MM.1S (cell line): ENCODE results near the gene WSB2.
"Not testable (repeated sequence)": the region's sequence is repeated elsewhere in the genome, so short reads cannot be mapped to it uniquely, and the experiment has no call there.

Experiments used
- DNase-seq: peaks from one replicate; pipeline ENCODE4 v3.0.0-alpha.2; 2015
- H2AFZ ChIP-seq: fragments of 300-600 bp; sonication (generic); 2 replicates; pipeline ENCODE4 v1.6.0; 2016; ENCODE audit warnings: antibody characterized with exemption, low read length
- H3F3A ChIP-seq: fragments of 300-600 bp; sonication (generic); 2 replicates; pipeline ENCODE4 v1.6.1; 2016; ENCODE audit warnings: mild to moderate bottlenecking, antibody characterized with exemption, low read length, moderate library complexity, mixed read lengths; ENCODE audit not compliant: insufficient read depth
- H3K27ac ChIP-seq: fragments of 300-600 bp; sonication (generic); 2 replicates; pipeline ENCODE4 v1.5.1; 2016; ENCODE audit warnings: mild to moderate bottlenecking, low read length
- H3K27me3 ChIP-seq: fragments of 300-600 bp; sonication (generic); replicated peaks from 2 replicates; pipeline ENCODE4 v1.6.0; 2016; ENCODE audit warnings: low read length; ENCODE audit not compliant: insufficient read depth
- H3K36me3 ChIP-seq: fragments of 300-600 bp; sonication (generic); replicated peaks from 2 replicates; pipeline ENCODE4 v1.6.1; 2016; ENCODE audit warnings: mild to moderate bottlenecking, low read length, mixed read lengths; ENCODE audit not compliant: insufficient read depth
- H3K4me1 ChIP-seq: fragments of 300-600 bp; sonication (generic); 2 replicates; pipeline ENCODE4 v1.6.1; 2016; ENCODE audit warnings: low read length, mixed read lengths
- H3K4me2 ChIP-seq: fragments of 300-600 bp; sonication (generic); 2 replicates; pipeline ENCODE4 v1.6.0; 2016; ENCODE audit warnings: low read depth, low read length
- H3K4me3 ChIP-seq: fragments of 300-600 bp; sonication (generic); 2 replicates; pipeline ENCODE4 v1.5.1; 2016; ENCODE audit warnings: low read length, mixed read lengths
- H3K79me2 ChIP-seq: fragments of 300-600 bp; sonication (generic); 2 replicates; pipeline ENCODE4 v1.6.1; 2016; ENCODE audit warnings: mixed run types, low read length, mixed read lengths
- H3K9ac ChIP-seq: fragments of 300-600 bp; sonication (generic); 2 replicates; pipeline ENCODE4 v1.6.1; 2016; ENCODE audit warnings: low read length, mixed read lengths
- H3K9me2 ChIP-seq: fragments of 300-600 bp; sonication (generic); replicated peaks from 2 replicates; pipeline ENCODE4 v1.6.1; 2016; ENCODE audit warnings: mild to moderate bottlenecking, low read length, mixed read lengths; ENCODE audit not compliant: insufficient read depth
- H3K9me3 ChIP-seq: fragments of 300-600 bp; sonication (generic); replicated peaks from 2 replicates; pipeline ENCODE4 v1.6.1; 2016; ENCODE audit warnings: mild to moderate bottlenecking, low read length, mixed read lengths; ENCODE audit not compliant: insufficient read depth
- H4K20me1 ChIP-seq: fragments of 300-600 bp; sonication (generic); 2 replicates; pipeline ENCODE4 v1.6.1; 2016; ENCODE audit warnings: mild to moderate bottlenecking, low read length, moderate library complexity, mixed read lengths; ENCODE audit not compliant: insufficient read depth
- CTCF ChIP-seq: fragments of 300-600 bp; sonication (generic); IDR thresholded peaks from 2 replicates; pipeline ENCODE4 v1.5.1; 2016; ENCODE audit warnings: antibody characterized with exemption, low read length, mixed read lengths
- EZH2 ChIP-seq: fragments of 300-600 bp; sonication (generic); optimal IDR thresholded peaks from 2 replicates; pipeline ENCODE3; 2017; ENCODE audit warnings: low read depth, mild to moderate bottlenecking, antibody characterized with exemption, low read length, mixed read lengths
- EZH2phosphoT487 ChIP-seq: fragments of 300-600 bp; sonication (generic); IDR thresholded peaks from 2 replicates; pipeline ENCODE4 v1.6.1; 2018; ENCODE audit warnings: antibody characterized with exemption, low read length

Gene WSB2

GRCh38 chr12:118013283-118013682, 47.7 kb downstream of the WSB2 start:
- Histone ChIP-seq H4K20me1 (no peaks in the 10 kb centered on the region), H3K27ac (no peak overlapping the region), H3K4me1 (no peaks in the 10 kb centered on the region), H3K9me2 (no peaks in the 10 kb centered on the region), H3K4me3 (no peak overlapping the region), H3K9ac (no peak overlapping the region), H3K36me3 (no peaks in the 10 kb centered on the region), H3K79me2 (peaks cover 16% of the 10 kb centered on the region), H3K4me2 (no peak overlapping the region), H3K9me3 (no peaks in the 10 kb centered on the region), H3K27me3 (no peaks in the 10 kb centered on the region), H3F3A (no peaks in the 10 kb centered on the region), H2AFZ (no peak overlapping the region)
- no peak for DNase-seq
- no peak for TF ChIP-seq EZH2
- no peak for TF ChIP-seq CTCF
- no peak for TF ChIP-seq EZH2phosphoT487

- no peak for DNase-seq
- no peak overlapping the region for H3K9ac ChIP-seq
- no peaks in the 10 kb centered on the region for H3K36me3 ChIP-seq
- no peak overlapping the region for H2AFZ ChIP-seq
- no peaks in the 10 kb centered on the region for H3K4me1 ChIP-seq
- H3K4me3 ChIP-seq: no peak overlapping the region
- H3K9me3 ChIP-seq: no peaks in the 10 kb centered on the region
- H3K79me2 ChIP-seq: peaks cover 3% of the 10 kb centered on the region
- H3K4me2 ChIP-seq: no peak overlapping the region
- no peaks in the 10 kb centered on the region for H3K27me3 ChIP-seq
- H4K20me1 ChIP-seq: no peaks in the 10 kb centered on the region
- no peaks in the 10 kb centered on the region for H3K9me2 ChIP-seq
- H3F3A ChIP-seq: no peaks in the 10 kb centered on the region
- TF ChIP-seq EZH2phosphoT487 (no peak), CTCF (no peak), EZH2 (no peak)
- no peak overlapping the region for H3K27ac ChIP-seq
Observed at GRCh38 chr12:118011961-118012360, 49.0 kb downstream of the WSB2 start.

- Histone ChIP-seq H2AFZ (no peak overlapping the region), H4K20me1 (no peaks in the 10 kb centered on the region), H3K36me3 (no peaks in the 10 kb centered on the region), H3K27ac (no peak overlapping the region), H3K9ac (no peak overlapping the region), H3K4me2 (no peak overlapping the region), H3K27me3 (no peaks in the 10 kb centered on the region), H3K9me3 (no peaks in the 10 kb centered on the region), H3K9me2 (no peaks in the 10 kb centered on the region), H3K4me3 (no peak overlapping the region), H3K79me2 (no peaks in the 10 kb centered on the region), H3F3A (no peaks in the 10 kb centered on the region), H3K4me1 (no peaks in the 10 kb centered on the region)
- no peak for DNase-seq
- TF ChIP-seq EZH2 (no peak), EZH2phosphoT487 (no peak), CTCF (no peak)
Observed at GRCh38 chr12:118011377-118011776, 49.6 kb downstream of the WSB2 start.

GRCh38 chr12:118010903-118011302, 50.1 kb downstream of the WSB2 start:
- Histone ChIP-seq H3K9ac (no peak overlapping the region), H3F3A (no peaks in the 10 kb centered on the region), H3K27me3 (no peaks in the 10 kb centered on the region), H2AFZ (no peak overlapping the region), H3K36me3 (no peaks in the 10 kb centered on the region), H3K27ac (no peak overlapping the region), H3K9me3 (no peaks in the 10 kb centered on the region), H3K79me2 (no peaks in the 10 kb centered on the region), H3K4me1 (no peaks in the 10 kb centered on the region), H4K20me1 (no peaks in the 10 kb centered on the region), H3K4me3 (no peak overlapping the region), H3K9me2 (no peaks in the 10 kb centered on the region), H3K4me2 (no peak overlapping the region)
- DNase-seq: no peak
- TF ChIP-seq EZH2phosphoT487 (no peak), EZH2 (no peak), CTCF (no peak)

GRCh38 chr12:117999806-118000205, 61.2 kb downstream of the WSB2 start:
- H3K27ac ChIP-seq, H3K27me3 ChIP-seq, H4K20me1 ChIP-seq, H3K79me2 ChIP-seq, H3K4me1 ChIP-seq, H3K9me3 ChIP-seq, H3F3A ChIP-seq, DNase-seq, H2AFZ ChIP-seq, H3K4me2 ChIP-seq, H3K9me2 ChIP-seq, H3K4me3 ChIP-seq, H3K9ac ChIP-seq, H3K36me3 ChIP-seq: not testable (repeated sequence)
